GM18498 (cell line): Measurements from ENCODE around the gene CILP.
"Not testable (repeated sequence)": the region's sequence is repeated elsewhere in the genome, so short reads cannot be mapped to it uniquely, and the experiment has no call there.

Experiments used
- ATAC-seq: cut with Tn5 transposase; IDR thresholded peaks from one replicate; pipeline ENCODE4 v1.9.1; 2021; ENCODE audit warnings: mild to moderate bottlenecking, moderate library complexity; ENCODE audit not compliant: unreplicated experiment

Gene CILP

DNA sequence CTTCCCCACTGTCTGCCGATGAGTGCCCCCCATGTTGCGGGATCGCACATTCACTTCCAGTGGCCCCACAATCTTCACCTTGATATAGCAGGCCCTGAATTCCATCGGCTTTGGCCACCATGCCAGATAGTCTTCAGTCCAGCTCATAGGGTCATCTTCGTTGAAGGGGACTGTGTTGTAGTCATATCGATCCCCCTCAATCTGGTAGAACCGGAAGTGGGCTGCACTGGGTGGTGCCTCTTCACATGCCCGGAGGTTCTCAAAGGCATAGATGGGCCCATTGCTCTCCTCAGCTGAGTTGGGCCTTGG, 14.0 kb downstream of the CILP start:
- ATAC-seq, result no peak

DNA sequence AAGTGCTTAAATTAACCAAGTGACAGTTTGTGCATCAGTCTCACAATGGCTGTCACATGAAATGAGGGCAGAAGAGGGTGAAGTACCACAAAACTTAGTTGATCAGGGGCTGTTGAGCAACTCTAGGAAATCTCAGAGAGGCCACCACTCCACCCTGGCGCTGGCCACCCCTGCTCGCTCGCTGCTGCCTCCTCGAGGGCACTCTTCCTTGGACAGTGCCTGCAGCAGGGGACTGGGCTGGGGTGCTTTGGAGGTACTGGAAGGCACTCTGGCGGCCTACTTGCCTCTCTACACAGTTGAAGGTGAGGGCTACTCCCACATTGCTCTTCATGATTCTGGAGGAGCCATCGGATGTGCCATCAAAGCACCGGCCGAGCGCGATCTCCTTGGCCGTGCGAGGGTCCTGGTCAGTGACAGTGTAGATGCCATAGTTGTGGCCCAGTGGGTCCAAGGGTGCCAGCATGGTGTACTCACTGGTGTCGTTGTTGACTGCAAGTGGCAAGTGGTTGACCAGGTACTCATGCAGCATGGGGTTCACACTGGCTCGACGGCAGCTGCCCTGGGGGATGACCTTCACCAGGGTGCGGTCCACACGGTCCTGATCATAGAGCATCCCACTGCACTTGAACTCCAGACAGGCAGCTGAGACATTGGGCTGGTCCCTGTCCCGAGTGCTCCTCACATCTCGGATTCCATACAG, 14.5 kb downstream of the CILP start:
- no peak for ATAC-seq

DNA sequence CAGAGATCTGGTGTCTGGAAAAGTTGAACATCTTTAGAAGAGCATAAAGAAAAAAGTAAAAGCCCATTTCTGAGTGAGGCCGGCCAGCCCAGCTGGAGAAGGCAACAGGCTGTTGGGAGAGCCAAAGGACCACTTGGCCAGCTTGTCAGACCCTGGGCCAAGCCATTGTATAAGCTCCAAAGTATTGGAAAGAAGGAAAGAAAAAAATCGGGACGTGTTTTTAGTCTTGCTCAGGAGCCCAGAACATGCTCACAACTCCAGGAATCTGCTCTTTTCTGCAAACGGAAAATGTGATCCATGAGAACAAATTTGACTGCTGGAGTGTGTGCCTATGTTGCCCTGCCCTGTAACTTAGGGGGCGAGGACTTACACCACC, 15.7 kb downstream of the CILP start:
- ATAC-seq, result no peak

DNA sequence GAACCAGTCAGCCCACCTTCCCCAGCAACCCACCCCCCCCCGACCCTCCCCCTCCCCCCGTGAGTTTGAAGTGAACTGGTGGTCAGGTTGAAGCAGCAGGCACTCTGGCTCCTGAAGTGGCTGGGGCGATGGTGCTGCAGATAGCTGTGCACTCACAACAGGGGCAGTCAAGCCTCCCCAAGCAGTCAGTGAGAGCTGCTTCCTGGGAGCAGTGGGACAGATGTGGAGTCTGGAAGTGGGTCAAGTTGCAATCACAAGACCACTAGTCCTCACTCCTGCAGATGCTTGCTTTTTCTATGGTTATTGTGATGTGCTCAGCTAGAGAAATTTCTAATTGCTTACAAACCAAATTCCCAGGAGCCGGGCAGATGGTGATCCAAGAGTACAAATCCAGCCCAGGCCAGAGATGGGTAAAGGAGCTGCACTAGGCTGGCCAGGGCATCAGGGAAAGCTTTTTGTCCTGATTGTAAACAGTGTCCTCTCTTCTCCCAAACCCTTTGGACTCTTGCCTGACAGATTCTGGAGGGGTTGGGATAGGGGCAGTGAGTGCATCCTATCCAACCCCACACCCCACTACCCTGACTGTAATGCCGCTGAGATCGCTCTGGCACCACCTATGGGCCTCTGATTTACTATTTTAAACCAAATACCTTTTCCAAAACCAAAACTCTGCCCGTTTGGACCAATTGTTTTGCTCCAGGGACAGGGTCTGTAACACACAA, 16.3 kb downstream of the CILP start:
- no peak for ATAC-seq

DNA sequence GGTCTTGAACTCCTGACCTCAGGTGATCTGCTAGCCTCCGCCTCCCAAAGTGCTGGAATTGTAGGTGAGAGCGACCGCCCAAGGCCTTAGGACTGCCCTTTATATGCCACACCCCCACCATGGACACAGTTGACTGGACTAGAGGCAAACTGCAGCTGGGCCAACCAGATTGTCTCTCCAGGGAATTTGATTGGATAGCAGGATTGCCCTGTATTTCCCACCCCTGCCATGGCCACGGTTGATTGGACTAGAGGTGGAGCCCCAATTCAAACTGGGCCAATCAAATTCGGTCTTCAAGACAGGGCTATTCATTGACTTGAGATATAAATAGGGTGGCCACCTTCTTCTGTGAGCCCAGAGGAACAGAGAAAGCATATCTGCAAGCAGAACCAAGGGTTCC, 19.3 kb downstream of the CILP start:
- ATAC-seq, result no peak

DNA sequence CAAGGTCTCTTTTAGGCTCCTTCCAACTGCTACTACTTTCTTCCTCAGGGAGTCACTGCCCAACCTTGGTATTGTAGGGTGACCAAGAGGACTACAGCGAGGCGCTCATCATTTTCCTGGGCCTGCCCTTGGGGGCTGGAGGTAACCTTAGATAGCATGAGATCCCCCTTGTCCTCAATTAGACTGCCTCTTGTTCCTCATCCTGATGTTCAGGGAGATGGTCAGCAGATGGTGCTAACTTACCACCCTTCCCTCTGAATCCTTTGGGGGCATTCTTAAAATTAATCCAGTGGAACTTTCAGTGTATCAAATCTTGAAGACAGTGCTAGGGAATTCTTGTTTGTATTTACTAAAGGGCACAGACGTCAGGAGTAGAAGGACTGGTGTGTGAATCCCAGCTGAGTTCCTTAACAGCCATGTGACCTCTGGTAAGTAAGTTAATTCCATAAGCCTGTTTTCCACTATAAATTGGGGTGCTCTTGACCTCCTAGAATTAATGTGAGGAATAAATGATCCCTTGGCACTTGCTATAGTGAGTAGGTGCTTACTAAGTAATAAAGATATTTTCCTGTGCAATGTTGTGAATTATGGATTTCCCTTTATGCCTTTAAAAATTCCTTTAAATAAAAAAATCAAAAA, 22.1 kb downstream of the CILP start:
- no peak for ATAC-seq

DNA sequence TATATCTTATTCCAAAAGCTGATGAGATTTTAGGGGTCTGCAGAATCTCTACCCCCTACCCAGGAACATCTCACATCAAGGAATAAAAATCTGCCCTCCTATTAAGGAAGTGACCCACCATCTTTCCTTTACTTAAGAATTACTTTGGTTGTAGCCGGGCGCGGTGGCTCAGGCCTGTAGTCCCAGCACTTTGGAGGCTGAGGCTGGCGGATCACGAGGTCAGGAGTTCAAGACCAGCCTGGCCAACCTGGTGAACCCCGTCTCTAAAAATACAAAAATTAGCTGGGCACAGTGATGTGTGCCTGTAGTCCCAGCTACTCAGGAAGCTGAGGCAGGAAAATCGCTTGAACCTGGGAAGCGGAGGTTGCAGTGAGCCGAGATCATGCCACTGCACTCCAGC, 22.8 kb downstream of the CILP start:
- ATAC-seq, result not testable (repeated sequence)

DNA sequence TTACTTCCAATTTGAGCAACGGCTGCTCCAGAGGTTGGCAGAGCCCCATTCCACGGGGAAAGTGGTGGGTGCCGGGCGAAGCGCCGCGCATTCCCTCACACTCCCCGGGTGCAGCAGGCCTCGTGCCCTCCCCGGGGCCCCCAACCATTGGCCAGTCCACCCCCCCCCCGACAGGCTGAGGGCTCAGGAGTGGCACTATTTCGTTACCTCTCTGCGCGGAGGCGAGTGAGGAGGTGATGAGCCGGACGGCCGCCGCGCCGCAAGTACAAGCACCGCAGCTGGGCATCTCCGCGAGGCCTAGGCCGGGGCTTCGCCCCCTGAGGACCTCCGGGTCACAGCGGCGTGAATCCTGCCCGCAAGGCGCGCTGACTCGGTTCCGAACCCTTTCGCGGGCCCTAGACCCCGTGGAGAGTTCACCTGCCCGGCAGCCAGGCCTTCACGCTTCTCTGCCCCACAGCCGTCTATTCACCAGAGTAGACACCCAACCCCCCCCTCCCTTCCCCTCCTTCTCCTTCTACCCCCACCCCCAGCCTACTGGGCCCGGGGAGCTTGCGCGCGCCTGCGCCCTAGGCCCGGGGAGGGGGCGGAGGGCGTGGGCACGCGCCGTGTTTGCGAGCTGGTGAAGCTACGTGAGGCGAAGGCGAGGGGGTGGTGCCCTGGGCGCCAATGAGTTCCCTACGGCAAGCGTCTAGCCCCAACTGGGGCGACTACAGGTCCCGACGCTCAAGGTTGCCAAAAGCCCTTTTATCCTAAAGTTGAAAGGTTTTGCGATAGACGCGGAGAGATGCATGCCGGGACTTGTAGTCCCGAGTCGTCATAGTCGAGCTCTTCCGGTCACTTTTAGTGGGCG, 26.2 kb downstream of the CILP start, which contains the start of gene CLPX:
TSS of gene CLPX (minus strand) at position 475 of the 850 bp plus-strand sequence. CDS start at position 286, 189 bp downstream.
- peak; percentile 82 for ATAC-seq

DNA sequence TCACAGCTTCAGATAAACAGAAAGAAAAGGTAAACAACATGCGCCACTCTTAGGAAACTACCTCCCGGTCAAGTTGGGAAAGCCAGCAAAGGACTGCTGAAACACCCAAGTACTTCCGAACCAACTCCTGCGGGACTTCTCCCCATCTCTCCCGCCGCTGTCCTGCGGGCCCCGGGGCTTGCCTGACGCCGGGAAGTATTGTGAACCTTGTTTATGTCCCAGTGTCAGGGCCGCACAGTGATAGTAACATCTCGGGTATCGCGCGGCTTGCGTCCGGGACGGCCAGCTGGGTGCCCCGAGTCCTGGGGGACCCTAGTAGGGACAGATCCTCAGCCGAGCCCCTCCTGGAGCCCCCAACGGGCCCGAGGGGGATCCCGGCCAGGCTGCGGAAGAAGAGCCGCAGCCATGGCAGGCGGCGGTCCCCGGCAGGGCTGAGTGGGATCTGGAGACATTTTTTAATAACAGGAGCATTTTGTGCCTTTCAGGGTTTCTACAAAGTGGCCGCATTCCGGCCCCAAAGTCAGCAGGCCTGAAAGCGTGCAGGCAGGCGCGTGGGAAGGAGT, 26.9 kb downstream of the CILP start:
- peak; percentile 29 for ATAC-seq

DNA sequence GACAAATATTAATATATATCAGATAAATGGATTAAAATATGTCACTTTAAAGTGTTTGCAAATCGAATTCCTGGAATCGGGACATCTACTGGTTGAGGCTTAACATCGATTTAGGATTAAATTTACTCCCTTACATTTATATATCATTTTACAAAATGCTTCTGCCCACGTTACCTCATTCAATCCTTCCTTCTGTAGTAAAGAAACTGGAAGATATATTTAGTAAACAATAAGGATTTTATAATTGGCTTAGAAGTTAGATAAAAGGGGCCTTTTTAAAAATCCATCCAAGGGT, 27.5 kb downstream of the CILP start:
- no peak for ATAC-seq

DNA sequence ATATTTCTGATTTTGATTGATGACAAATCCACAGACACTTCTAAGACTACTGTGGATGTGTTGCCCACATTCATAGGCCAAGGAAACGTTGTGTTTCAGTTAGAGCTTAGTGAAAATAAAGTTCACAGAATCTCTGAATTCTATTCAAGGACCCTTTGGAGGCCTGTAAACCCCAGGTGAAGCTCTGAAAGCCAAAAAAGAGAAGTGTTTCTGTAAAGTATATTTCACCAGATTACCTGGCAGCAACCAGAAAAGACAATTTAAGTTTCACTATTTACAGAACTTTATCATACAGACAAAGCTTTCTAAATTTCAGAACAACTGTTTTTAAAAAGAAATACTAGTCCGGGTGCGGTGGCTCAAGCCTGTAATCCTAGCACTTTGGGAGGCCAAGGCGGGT, 28.7 kb downstream of the CILP start:
- no peak for ATAC-seq

DNA sequence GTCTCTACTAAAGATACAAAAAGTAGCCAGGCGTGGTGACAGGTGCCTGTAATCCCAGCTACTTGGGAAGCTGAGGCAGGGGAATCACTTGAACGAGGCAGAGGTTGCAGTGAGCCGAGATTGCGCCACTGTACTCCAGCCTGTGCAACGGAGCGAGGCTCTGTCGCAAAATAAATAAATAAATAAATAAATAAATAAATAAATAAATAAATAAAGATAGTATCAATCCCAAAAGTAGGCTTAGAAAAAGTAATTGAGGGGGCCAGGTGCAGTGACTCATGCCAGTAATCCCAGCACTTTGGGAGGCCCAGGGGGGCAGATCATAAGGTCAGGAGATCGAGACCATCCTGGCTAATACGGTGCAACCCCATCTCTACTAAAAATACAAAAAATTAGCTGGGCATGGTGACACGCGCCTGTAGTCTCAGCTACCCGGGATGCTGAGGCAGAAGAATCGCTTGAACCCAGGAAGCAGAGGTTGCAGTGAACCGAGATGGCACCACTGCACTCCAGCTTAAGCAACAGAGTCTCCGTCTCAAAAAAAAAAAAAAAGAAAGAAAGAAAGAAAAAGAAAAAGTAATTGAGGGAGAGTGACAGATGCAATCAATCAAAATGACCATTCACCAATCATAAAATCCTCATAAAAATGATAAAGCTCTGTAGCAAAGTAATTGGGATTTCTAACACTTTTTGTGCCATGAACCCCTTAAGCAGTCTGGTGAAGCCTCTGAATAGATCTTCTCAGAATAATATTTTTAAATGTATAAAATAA, 29.5 kb downstream of the CILP start:
- ATAC-seq, result not testable (repeated sequence)

DNA sequence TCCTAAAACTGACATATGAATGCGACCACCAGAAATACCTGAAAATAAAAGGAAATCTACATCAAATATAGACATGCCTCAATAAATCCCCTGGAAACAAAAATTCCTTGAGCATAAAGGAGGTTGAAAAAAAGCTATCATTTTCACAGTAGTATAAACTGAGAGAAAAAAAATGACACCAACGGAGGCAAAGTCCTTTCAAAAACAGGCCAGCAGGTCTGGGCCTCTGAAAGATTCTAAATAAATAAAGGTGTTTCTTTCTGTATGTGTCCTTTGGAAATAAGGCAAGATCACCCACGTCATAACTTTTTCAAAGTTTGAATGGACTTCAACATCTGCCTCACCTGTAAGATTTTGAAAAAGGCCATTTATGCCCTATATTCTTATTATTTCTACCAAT, 31.1 kb downstream of the CILP start:
- no peak for ATAC-seq

DNA sequence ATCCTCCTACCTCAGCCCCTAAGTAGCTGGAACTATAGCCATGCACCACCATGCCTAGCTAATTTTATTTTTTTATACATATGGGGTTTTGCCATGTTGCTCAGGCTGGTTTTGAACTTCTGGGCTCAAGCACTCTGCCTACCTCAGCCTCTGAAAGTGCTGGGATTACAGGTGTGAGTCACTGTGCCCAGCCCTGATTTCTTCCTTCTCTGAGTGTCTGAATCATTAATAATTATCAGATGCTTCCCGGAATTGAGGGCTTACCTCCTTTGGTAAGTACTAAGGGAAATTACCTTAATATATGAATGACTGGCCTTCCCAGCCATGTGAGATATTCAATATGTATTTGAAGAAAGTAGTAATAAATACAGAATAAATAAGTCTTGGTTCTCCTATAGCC, 33.4 kb downstream of the CILP start:
- ATAC-seq, result no peak

DNA sequence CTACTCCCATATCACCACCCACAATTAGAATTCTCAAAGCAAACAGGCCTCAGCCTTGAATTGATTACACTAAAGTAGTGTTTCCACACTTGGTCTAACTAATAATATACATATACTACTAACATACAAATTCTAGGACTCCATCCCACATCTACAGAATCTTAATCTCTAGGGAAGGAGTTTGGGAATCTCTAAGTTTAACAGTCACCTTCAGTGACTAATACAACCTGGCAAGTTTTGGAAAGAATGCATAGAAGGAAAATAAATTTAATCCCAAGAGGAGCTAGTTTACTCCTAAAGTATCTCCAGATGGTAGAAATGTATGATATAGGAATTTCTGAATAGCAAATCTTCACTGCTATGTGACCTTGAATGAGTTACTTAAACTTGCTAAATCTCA, 35.2 kb downstream of the CILP start:
- ATAC-seq, result no peak

DNA sequence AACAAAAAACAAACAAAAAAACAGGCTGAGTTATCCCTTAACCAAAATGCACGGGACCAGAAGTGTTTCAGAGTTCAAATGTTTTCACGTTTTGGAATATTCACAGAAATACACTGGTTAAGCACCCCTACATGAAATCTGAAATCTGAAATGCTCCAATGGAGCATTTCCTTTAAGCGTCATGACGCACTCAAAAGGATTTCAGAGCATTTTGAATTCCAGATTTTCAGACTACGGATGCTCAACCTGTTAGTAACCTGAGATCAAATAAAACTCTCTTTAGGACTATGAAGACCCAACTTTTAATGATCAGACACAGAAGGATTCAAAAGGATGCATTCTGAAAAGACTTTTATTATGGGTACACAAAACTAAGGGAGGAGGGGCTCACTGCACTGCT, 35.8 kb downstream of the CILP start:
- no peak for ATAC-seq

DNA sequence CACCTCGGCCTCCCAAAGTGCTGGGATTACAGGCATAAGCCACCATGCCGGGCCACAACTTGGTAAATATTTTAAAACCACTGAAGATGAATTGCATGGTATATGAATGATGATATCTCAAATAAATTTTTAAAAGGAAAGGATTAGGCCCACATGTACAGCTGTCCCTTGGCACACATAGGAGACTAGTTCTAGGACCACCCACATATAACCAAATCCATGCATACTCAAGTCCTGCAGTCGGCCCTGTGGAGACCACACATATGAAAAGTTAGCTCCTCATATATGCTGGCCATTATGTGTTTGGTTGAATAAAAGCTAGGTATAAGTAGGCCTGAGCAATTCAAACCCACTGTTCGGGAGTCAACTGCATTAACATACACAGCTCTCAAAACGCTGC, 36.8 kb downstream of the CILP start:
- no peak for ATAC-seq

DNA sequence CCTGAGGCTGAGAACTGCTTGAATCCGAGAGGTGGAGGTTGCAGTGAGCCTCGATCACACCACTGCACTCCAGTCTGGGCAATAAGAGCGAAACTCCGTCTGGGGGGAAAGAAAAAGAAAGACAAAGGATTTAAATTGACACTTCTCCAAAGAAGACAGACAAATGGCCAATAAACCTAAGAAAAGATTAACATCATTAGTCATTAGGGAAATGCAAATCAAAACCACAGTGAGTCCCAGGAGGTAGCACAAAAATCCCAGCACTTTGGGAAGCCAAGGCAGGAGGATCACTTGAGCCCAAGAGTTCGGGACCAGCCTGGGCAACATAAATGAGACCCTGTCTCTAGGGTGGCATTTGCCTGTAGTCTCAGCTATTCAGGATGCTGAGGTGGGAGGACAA, 38.7 kb downstream of the CILP start:
- no peak for ATAC-seq

DNA sequence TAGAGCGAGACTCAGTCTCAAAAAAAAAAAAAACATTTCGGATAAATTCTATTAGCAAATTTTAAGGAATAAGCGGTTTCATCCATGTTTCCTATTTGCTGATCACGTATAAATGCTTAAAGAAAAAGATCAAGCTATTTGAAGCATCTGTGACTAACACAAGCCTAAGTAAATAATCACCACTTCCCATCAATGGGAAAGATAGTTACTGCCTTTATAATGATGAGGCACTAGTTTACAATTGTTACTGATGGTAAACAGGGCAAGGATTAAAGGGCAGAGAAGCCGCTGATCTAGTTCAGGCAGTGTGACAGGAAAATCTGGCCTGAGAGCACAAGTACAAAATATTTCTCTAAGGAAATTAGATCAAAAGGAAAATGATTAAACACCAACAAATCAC, 39.8 kb downstream of the CILP start:
- ATAC-seq, result no peak

DNA sequence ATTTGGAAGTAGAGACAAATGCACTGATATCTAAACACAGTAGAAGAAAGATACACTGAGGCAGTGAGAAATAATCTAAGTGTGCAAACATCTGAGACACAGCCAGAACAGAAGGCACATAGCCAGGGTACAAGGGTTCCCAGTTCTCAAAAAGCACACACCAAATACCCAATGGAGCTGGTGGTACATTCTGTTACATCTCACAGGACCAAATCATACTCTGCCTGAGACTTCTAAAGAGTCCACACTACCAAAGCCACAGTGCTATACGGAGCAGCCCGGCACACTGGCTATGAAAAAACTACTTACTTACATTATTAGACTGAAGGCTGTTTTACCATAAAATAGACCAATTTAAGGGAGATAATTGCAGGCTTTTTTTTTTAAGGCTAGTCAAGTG, 45.4 kb downstream of the CILP start:
- ATAC-seq, result no peak

DNA sequence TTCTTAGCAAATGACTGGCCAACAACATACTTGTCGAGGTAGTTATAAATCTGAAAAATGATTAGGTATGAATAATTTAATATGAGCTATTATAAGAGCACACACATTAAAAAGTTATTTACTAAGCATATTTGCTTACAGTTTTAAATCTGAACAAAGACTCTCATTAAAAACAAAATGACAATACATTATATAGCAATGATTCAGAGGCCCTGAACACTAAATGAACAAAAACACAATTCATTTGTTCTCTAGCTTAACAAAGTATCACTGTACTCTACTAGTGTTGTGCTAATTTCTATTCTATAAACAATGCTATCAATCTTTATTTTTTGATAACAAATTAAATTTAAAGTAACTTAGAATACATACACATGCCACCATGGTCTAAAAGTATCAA, 47.1 kb downstream of the CILP start:
- no peak for ATAC-seq
